GM18870 (cell line): ENCODE data around the gene MKLN1.
"Not testable (repeated sequence)": the region's sequence is repeated elsewhere in the genome, so short reads cannot be mapped to it uniquely, and the experiment has no call there.

Experiments used
- ATAC-seq: cut with Tn5 transposase; IDR thresholded peaks from one replicate; pipeline ENCODE4 v1.9.1; 2021; ENCODE audit warnings: moderate library complexity; ENCODE audit not compliant: unreplicated experiment

MKLN1 gene

GRCh38 chr7:131327626-131328376 lies at the start of gene MKLN1:
Gene MKLN1 (plus strand): TSS chr7:131327876. CDS start chr7:131327900, 24 bp downstream.
- peak; percentile 51 for ATAC-seq

DNA sequence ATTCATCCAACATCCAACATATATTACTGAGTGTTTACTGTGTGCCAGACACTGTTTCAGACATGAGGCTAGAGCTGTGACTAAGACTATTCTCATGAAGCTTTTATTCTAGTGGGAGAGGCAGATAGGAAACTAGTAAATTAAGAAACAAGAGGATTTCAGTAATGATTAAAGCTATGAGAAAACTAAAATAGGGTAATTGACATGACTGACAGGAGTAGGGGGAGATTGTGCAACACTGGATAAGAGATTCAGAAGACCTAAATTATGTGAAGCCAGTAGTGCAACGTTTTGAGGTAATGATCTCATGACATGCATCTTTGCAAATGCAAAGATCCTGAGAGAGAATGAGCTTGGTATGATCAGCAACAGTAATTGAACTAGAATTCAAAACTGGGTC lies 48.6 kb upstream of the MKLN1 start:
- ATAC-seq = no peak

DNA sequence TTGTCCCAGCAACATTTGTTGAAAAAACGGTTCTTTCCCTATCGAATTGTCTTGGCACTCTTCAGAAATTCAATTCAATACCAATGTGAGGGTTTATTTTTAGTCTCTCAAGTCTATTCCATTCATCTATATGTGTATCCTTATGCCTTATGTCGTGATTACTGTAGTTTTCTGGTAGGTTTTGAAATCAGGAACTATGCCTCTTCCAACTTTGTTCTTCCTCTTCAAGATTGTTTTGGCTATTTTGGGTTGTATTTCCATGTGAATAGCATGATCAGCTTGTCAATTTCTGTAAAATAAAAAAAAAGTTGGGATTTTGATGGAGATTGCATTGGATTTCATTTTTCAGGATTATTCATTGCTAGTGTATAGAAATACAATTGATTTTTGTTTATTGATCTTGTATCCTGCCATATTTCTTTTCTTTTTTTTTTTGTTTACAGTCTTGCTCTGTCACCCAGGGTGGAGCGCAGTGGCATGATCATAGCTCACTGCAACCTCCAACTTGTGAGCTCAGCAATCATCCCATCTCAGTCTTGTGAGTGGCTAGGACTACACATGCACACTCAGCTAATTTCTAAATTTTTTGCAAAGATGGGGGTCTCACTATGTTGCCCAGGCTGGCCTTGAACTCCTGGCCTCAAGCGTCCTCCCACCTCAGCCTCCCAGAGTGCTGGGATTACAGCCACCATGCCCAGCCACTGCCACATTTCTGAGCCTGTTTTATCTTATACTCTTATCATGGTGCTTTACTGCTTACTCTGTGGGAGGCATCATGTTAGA lies 46.2 kb upstream of the MKLN1 start:
- no peak for ATAC-seq

GRCh38 chr7:131284702-131285419 lies 42.8 kb upstream of the MKLN1 start:
- ATAC-seq = no peak

DNA sequence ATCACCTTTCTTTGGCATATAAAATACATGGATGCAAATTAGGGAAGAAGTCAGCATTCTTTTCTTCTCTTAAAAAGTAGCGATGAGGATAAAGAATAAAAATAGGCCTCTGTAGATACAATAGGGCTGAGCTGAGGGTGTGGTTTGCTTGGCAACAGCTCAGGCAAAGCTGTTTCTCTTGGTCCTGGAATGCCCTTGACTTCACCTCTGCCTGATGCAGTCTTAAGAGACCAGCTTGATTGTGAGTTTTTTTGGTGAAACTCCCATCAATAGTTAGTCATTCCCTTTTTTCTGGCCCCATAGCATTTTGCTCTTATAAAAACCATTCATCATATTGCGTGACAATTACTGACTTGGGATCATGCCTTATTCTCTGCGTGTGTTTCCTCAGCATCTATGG lies 42.1 kb upstream of the MKLN1 start:
- ATAC-seq = no peak

GRCh38 chr7:131288450-131288849 lies 39.2 kb upstream of the MKLN1 start:
- no peak for ATAC-seq

DNA sequence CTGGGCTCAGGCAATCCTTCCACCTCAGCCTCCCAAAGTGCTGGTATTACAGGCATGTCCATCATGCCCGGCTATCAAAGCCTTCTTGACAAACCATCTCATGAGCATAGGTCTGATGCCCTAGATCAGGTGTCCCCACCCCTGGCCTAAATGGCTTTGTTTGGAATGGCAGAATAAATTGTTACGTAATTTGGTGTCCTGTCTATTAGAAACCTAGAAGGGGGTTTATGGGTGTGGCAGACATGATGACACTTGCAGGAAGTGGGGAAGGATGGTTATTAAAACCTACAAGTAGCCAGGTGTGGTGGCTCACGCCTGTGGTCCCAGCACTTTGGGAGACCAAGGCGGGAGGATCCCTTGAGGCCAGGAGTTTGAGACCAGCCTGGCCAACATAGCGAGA lies 38.6 kb upstream of the MKLN1 start:
- ATAC-seq = no peak

GRCh38 chr7:131292141-131292905 lies 35.4 kb upstream of the MKLN1 start:
- no peak for ATAC-seq

DNA sequence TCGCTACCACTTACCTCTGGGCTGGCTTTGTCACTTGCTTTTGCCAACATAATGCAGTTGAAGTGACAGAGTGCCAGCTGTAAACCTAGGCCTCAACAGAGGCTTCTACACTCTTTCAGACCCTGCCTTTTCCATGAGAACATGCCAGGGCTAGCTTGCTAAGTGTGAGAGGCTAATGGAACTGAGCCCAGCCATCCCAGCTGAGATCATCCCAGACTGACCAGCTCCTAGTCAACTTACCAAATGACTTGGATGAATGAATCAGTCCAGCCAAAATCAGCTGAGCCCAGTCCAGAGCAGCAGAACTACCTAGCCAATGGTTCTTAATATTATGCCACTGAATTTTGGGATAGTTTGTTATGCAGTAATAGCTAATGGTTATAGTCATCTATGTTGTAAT lies 34.7 kb upstream of the MKLN1 start:
- no peak for ATAC-seq

- ATAC-seq = no peak
These were observed 33.1 kb upstream of the MKLN1 start for GRCh38 chr7:131294553-131294952.

GRCh38 chr7:131298608-131298992 lies 29.1 kb upstream of the MKLN1 start:
- no peak for ATAC-seq

- ATAC-seq = no peak
These were observed 28.6 kb upstream of the MKLN1 start for GRCh38 chr7:131299074-131299473.

DNA sequence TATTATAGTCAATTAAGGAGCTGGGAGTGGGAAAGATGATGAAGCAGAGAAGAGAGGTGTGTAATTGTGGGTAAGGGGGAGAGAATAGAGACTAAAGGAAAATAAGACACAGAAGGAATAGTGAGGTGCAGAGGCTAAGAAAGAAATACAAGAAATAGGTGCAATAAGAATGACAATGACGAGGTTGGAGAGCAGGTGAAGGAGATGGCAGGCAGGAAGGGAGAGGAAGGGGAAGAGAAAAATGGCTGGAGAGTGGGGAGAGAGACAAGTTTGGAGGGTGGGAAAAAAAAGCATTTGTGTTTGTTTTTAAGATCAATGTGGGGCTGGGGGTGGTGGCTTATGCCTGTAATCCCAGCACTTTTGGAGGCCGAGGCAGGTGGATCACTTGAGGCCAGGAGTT lies 27.6 kb upstream of the MKLN1 start:
- ATAC-seq = no peak

DNA sequence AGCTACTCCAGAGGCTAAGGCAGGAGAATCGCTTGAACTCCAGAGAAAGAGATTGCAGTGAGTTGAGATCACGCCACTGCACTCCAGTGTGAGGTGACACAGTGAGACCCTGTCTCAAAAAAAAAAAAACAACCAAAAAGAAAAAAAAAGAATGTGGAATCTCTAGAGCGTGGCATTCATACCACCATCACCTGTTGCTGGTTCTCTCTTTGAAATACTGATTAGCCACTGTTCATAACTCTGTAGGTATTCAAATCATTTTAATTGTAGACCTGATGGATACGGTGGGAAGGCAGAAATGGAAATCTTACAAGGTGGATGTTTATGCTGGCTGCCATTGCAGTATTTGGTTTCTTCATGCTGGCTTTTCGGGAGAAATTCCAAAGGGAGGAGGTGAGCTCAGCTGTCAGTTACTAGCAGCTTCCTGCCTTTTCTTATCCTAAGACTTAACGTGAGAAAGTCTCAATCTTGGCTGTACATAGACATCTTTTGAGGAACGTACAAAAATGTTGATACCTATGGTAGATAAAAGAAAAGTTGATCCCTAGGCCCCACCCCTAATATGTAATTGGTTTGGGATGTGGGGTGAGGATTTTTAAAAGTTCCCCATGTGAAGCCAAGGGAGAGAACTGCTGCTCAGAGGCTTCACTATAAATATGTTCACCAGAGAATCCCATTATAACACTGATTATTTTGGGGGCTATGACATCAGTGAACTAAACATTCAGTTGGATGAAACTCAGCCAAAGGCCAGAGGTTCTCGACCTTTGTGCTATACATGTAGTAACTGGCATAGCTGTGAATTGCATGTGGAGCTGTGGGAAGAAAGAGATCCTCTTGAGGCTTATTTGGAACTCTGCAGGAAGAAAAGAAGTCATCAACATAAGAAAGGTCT lies 26.9 kb upstream of the MKLN1 start:
- ATAC-seq = no peak

GRCh38 chr7:131302446-131302845 lies 25.2 kb upstream of the MKLN1 start:
- ATAC-seq = no peak

DNA sequence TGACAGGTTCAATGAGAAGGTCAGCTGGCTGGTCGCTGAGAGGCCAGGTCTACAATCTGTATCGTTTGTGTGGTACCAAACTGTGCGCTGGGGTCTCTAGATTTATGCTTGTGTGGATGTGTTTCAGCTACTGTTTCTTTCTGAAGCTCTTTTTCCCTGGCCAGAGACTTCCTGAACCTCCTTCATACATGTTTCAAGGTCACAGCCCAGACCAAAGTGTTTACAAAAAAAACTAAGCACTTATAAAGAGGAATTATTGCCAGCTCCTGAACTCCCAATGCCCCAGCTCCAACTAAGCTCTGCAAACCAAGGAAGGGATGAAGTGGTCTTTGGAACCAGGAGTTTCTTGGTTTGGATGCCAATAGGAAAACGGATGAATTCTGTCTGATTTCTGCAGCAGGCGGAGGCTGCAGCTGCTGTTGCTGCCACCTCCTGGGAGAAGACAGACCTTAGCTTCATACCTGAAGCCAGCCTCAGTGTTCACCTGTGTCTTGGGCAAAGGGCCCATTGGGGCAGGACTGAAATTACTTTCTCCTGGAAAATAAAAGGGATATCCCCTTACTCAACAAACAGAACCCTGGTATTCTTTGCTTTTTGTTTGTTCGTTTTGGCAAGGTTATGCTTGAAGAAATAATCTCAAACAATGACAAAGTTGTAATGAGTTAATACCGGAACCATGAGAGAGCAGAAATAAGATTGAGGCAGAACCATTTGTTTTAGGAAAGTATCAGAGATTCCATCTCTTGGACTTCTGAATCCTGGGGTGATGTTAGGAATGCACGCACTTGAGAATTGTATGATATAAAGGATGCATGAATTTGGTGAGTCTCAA lies 24.6 kb upstream of the MKLN1 start:
- ATAC-seq = no peak

DNA sequence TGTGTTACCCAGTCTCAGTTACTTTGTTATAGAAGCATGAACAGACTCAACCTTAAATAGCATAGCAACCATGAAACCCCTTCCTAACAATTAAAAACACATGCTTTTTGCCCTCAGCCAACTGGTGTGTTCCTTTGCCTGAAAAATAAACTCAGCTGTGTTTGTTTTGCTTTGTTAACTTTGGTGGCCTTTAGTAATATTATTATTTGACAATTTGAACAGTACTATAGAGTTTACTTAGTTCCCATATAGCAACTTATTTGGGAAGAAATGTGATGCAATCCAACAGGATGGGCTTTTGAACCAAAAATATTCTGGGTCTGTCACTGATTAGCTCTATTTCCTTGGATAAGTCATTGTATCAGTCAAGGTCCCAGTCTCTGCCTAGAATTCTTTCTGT lies 22.5 kb upstream of the MKLN1 start:
- ATAC-seq = no peak

DNA sequence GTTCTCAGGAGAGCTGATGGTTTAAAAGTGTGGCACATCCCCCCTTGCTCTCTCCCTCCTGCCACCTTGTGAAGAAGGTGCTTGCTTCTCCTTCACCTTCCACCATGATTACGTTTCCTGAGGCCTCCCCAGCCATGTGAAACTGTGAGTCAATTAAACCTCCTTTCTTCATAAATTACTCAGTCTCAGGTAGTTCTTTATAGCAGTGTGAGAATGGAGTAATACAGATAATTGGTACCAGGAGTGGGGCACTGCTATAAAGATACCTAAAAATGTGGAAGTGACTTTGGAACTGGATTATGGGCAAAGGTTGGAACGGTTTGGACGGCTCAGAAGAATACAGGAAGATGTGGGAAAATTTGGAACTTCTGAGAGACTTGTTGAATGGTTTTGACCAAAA lies 21.6 kb upstream of the MKLN1 start:
- ATAC-seq = not testable (repeated sequence)

GRCh38 chr7:131306777-131307176 lies 20.9 kb upstream of the MKLN1 start:
- no peak for ATAC-seq
